GM21619 (cell line): Measurements from ENCODE around the gene SOCS7.

Experiments
- ATAC-seq: cut with Tn5 transposase; IDR thresholded peaks from one replicate; pipeline ENCODE4 v1.9.1; 2021; ENCODE audit not compliant: unreplicated experiment

The SOCS7 gene

GRCh38 chr17:38418062-38418692, 66.5 kb downstream of the SOCS7 start:
- no peak for ATAC-seq

DNA sequence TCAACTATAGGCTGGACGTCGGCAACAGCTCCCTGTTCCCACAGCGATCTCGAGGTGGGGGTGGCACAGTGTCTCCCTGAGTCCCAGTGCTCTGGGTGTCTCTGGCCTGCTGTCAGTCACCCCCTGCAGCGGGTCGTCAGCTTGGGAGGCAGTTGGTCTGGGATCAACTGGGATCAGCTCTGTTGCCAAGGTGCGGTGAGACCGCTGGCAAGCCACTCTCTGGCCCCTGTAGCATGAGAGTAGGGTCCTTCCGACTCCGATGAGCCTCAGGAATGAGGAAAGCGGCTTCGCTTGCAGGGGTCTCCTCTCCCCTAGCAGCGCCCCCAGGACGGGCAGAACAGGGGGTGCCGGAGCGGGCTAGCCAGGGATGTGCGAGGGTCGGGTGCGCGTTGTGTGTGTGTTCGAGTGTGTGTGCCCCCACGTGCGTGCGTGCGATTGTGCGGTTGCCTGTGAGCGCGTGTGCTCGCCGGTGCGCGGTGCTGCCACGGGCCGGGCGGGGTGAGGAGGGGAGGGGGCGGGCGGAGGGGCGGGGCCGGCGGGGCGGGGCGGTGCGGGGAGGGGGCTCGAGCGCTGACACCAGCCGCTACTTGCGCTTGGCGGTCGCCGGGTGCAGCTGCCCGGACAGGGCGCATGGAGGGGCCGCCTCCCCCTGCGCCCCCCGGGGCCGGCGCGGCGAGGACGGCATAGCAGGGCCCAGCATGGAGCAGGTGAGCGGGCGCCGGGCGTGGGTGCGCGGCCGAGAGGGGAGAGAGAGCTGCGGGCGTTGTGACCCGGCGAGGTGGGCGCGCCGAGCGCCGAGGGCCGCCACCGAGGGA, 67.3 kb downstream of the SOCS7 start:
- ATAC-seq, result no peak

DNA sequence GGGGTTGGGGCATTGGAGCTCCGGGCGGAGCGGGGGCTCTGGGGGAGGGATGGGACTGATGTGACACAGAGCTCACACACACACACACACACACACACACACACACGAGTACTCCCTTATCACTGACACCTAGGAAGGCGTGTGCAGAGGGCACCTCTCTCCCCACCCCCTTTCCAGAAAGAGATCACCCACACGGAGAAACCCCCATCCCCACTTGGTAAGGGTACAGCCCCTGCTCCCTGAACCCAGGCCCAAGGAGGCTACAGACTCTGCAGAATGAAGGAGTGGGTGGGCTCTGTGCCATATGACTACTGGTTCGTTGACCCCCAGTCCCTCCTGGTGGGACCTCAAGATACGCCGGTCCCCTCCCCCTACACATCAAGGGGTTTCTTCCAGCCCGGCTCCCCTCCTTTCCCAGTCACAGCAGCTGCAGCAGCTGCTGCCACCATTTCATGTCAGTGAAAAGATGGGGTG, 67.9 kb downstream of the SOCS7 start:
- ATAC-seq, result no peak

GRCh38 chr17:38420518-38420917, 68.9 kb downstream of the SOCS7 start:
- ATAC-seq, result no peak

- ATAC-seq, result no peak
These were observed 69.7 kb downstream of the SOCS7 start for GRCh38 chr17:38421171-38421841.

- ATAC-seq, result no peak
These were observed 70.5 kb downstream of the SOCS7 start for GRCh38 chr17:38421871-38422827.

GRCh38 chr17:38424297-38424972, 72.8 kb downstream of the SOCS7 start:
- ATAC-seq, result no peak

GRCh38 chr17:38425031-38425430, 73.4 kb downstream of the SOCS7 start:
- ATAC-seq, result no peak

- ATAC-seq, result no peak
These were observed 74.1 kb downstream of the SOCS7 start for GRCh38 chr17:38425744-38426143.

- ATAC-seq, result no peak
These were observed 74.8 kb downstream of the SOCS7 start for GRCh38 chr17:38426441-38426840.

DNA sequence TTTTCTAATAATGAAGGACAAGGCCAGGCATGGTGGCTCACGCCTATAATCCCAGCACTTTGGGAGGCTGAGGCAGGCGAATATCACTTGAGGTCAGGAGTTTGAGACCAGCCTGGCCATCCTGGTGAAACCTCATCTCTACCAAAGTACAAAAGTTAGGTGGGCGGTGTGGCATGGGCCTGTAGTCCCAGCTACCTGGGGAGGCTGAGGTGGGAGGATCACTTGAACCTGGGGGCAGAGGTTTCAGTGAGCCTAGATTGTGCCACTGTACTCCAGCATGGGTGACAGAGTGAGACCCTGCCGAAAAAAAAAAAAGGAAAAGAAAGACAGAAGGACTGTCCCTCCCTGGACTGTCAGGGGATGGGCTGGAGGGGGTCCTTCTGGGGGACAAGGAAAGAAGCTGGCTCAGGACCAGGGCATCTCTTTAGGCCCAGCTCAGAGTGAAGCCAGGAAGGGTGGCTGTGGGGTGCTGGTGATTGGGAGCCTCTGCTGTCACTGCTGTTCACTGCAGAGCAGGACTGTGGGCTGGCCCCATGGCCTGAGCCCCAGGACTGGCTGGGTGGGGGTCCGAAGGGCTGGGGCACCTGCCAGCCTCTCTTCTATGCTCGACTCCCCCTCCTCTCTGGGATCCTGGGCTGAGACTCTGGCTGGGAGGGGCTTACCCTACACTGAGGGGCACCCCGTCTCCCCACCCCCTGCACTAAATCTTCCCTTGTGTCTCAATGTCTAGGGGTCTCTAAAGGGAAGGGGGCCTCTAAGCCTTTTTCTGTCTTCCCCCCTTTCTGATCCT, 75.7 kb downstream of the SOCS7 start:
- ATAC-seq, result no peak

GRCh38 chr17:38428112-38428642, 76.5 kb downstream of the SOCS7 start, which contains the start of gene ARHGAP23:
TSS of gene ARHGAP23 (plus strand) at chr17:38428464. CDS start at chr17:38428486, 22 bp downstream.
- no peak for ATAC-seq

GRCh38 chr17:38428643-38429371, 77.2 kb downstream of the SOCS7 start:
- no peak for ATAC-seq

DNA sequence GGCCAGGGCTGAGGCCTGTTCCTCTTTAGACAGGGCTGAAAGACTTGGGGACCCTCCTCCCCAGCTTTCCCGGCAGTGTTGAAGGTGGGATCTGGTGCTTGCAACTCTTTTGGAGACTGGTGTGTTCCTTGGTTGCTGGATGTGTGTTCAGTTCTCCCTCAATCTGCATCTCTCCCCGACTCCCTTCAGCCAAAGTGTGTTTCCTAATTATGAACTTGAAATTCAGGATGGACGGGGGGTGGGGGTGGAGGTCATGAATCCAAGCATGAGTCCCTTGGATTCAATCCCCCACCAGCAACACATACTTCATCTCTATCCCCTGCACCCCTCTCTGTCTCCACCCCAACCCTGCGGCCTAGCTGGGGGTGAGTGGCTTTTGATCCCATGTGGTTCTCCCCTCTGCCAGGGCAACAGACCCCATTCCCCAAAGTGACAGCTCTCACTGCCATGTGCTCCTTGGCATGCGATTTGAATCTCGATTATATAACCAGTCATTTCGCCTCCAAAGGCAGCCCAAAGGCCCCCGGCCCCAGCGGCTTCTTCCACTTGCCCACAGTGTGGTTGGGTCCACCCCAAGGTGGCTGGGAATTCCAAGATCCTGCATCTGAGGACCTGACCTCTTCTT, 77.9 kb downstream of the SOCS7 start:
- no peak for ATAC-seq

DNA sequence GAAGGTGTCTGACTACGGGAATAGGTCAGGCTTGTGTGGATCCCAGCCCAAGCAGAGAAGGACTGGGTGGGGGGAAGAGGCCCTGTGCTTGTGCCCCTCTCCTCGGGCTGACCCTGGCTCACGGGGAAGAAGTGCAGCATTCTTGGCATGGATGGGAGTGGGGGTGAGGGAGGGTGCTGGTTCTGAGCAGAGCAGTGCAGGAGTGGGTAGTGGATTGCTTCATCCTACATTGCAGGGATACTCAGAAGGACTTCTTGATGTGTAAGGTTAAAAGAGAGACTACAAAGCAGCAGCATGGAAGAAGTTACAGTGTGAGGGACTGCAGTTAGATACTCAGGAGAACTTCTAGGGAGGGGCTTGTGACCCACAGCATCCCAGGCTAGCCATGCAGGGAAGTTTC, 78.7 kb downstream of the SOCS7 start:
- ATAC-seq, result no peak

GRCh38 chr17:38430822-38431221, 79.2 kb downstream of the SOCS7 start:
- ATAC-seq, result no peak

- no peak for ATAC-seq
These were observed 79.9 kb downstream of the SOCS7 start for GRCh38 chr17:38431346-38432145.
